Right lobe of liver (tissue), 4 donors: Measurements from ENCODE around the gene FAM168A.

Experiments used
- CTCF ChIP-seq, 4 donors: fragments of 200-600 bp in 3 of 4; fragments of 450-650 bp in 1 of 4; IDR thresholded peaks; one replicate each; pipeline versions ENCODE4 v1.5.1 to v1.8.0; 2016 to 2022; ENCODE audit warnings: antibody characterized with exemption in 4 of 4, mild to moderate bottlenecking in 2 of 4
- POLR2A ChIP-seq: fragments of 450-650 bp; IDR thresholded peaks from one replicate; pipeline ENCODE4 v1.6.1; 2017; ENCODE audit warnings: antibody characterized with exemption, mild to moderate bottlenecking
- donor health status: DM: no; HTN: no; CAD: no.
- donor health status: DM: no; HTN: no; CAD: no.
- donor health status: DM: no; HTN: yes; CAD: no.

GRCh38 chr11:73379189-73379880 is 218.6 kb downstream of the FAM168A start:
- no peak for TF ChIP-seq POLR2A
- no peak for TF ChIP-seq CTCF (IDR thresholded peaks at IDR 0.05)
